NT2/D1 (cell line): Measurements from ENCODE around the gene MYH6.

ENCODE experiments used
- YY1 ChIP-seq: IDR thresholded peaks from 2 replicates; pipeline ENCODE4 v1.6.1; 2011; ENCODE audit not compliant: insufficient read length, insufficient read depth
- ZNF274 ChIP-seq: IDR thresholded peaks from 2 replicates; pipeline ENCODE4 v1.6.1; 2011; ENCODE audit warnings: mild to moderate bottlenecking, low read depth, low read length

GRCh38 chr14:23401291-23401690, 6.8 kb downstream of the MYH6 start:
- no peak for TF ChIP-seq YY1
- no peak for TF ChIP-seq ZNF274
